Measurements from ENCODE around the gene CALHM4.

Gene CALHM4

GRCh38 chr6:116553451-116553850 lies at the start of gene CALHM4:
TSS of gene CALHM4 (plus strand) at chr6:116553751. CDS start at chr6:116553794, 43 bp downstream.
- no peak for DNase-seq (ENCODE audit: low read depth in 2 of 2)

- no peak for DNase-seq (ENCODE audit: low read depth in 2 of 2)
Measured at GRCh38 chr6:116507324-116507723, 46.2 kb upstream of the CALHM4 start.

- DNase-seq (ENCODE audit: low read depth in 2 of 2) = no peak
Measured at GRCh38 chr6:116508527-116508926, 45.0 kb upstream of the CALHM4 start.

- DNase-seq (ENCODE audit: low read depth in 2 of 2) = peak; percentile 73 to 77
Measured at GRCh38 chr6:116511424-116512110, 42.0 kb upstream of the CALHM4 start, which contains the start of gene CALHM5. TSS of gene CALHM5 (plus strand) at chr6:116511639. CDS start at chr6:116511697, 58 bp downstream.

GRCh38 chr6:116512111-116512559 lies 41.4 kb upstream of the CALHM4 start:
- no peak for DNase-seq (ENCODE audit: low read depth in 2 of 2)

- DNase-seq (ENCODE audit: low read depth in 2 of 2) = no peak
Measured at GRCh38 chr6:116512734-116513133, 40.8 kb upstream of the CALHM4 start.

- no peak for DNase-seq (ENCODE audit: low read depth in 2 of 2)
Measured at GRCh38 chr6:116513224-116513875, 40.2 kb upstream of the CALHM4 start.

- DNase-seq (ENCODE audit: low read depth in 2 of 2) = no peak
Measured at GRCh38 chr6:116514111-116514510, 39.4 kb upstream of the CALHM4 start.

- no peak for DNase-seq (ENCODE audit: low read depth in 2 of 2)
Measured at GRCh38 chr6:116515141-116515540, 38.4 kb upstream of the CALHM4 start.

- DNase-seq (ENCODE audit: low read depth in 2 of 2) = no peak
Measured at GRCh38 chr6:116518621-116519368, 34.8 kb upstream of the CALHM4 start.

GRCh38 chr6:116522896-116523295 lies 30.7 kb upstream of the CALHM4 start:
- DNase-seq (ENCODE audit: low read depth in 2 of 2) = no peak

- DNase-seq (ENCODE audit: low read depth in 2 of 2) = no peak
Measured at GRCh38 chr6:116524236-116524635, 29.3 kb upstream of the CALHM4 start.

- DNase-seq (ENCODE audit: low read depth in 2 of 2) = no peak
Measured at GRCh38 chr6:116528133-116528532, 25.4 kb upstream of the CALHM4 start.

- no peak for DNase-seq (ENCODE audit: low read depth in 2 of 2)
Measured at GRCh38 chr6:116528780-116529179, 24.8 kb upstream of the CALHM4 start.

- no peak for DNase-seq (ENCODE audit: low read depth in 2 of 2)
Measured at GRCh38 chr6:116529466-116530290, 23.9 kb upstream of the CALHM4 start.

- no peak for DNase-seq (ENCODE audit: low read depth in 2 of 2)
Measured at GRCh38 chr6:116530436-116530835, 23.1 kb upstream of the CALHM4 start.

GRCh38 chr6:116531675-116532570 lies 21.6 kb upstream of the CALHM4 start:
- DNase-seq (ENCODE audit: low read depth in 2 of 2) = peak in 1 of 2 experiments; percentile 44

- no peak for DNase-seq (ENCODE audit: low read depth in 2 of 2)
Measured at GRCh38 chr6:116533233-116533957, 20.2 kb upstream of the CALHM4 start.

GRCh38 chr6:116535109-116535508 lies 18.4 kb upstream of the CALHM4 start:
- DNase-seq (ENCODE audit: low read depth in 2 of 2) = no peak

GRCh38 chr6:116536216-116536621 lies 17.3 kb upstream of the CALHM4 start:
- peak; percentile 42 to 45 for DNase-seq (ENCODE audit: low read depth in 2 of 2)

All from fibroblast of skin of left quadriceps (primary cell).